GM23248 (cell line): ENCODE measurements around the gene AKR1A1. TPM values are rescaled to one million over a fixed set of nuclear protein-coding genes. Genes with fewer than 3 reads are reported as not detected.

Source experiments
- DNase-seq: peaks from one replicate; pipeline ENCODE4 v3.0.0-alpha.2; 2015
- H2AFZ ChIP-seq: fragments of 200-600 bp; sonication (generic); 2 replicates; pipeline ENCODE4 v1.6.1; 2016; ENCODE audit warnings: antibody characterized with exemption
- H3F3A ChIP-seq: fragments of 200-600 bp; sonication (generic); 2 replicates; pipeline ENCODE4 v1.6.1; 2016; ENCODE audit warnings: mild to moderate bottlenecking, antibody characterized with exemption, mixed run types; ENCODE audit not compliant: insufficient read depth
- H3K27ac ChIP-seq: fragments of 200-600 bp; sonication (generic); 2 replicates; pipeline ENCODE4 v1.5.1; 2016; ENCODE audit warnings: mild to moderate bottlenecking
- H3K27me3 ChIP-seq: fragments of 200-600 bp; sonication (generic); replicated peaks from 2 replicates; pipeline ENCODE4 v1.6.1; 2016; ENCODE audit warnings: mild to moderate bottlenecking; ENCODE audit not compliant: insufficient read depth
- H3K36me3 ChIP-seq: fragments of 200-600 bp; sonication (generic); 2 replicates; pipeline ENCODE4 v1.6.1; 2016; ENCODE audit warnings: low read depth, mild to moderate bottlenecking
- H3K4me1 ChIP-seq: fragments of 200-600 bp; sonication (generic); 2 replicates; pipeline ENCODE4 v1.6.1; 2016; ENCODE audit warnings: mild to moderate bottlenecking; ENCODE audit not compliant: insufficient read depth
- H3K4me2 ChIP-seq: fragments of 200-600 bp; sonication (generic); one replicate; pipeline ENCODE4 v1.6.1; 2016; ENCODE audit warnings: mild to moderate bottlenecking; ENCODE audit not compliant: unreplicated experiment
- H3K4me3 ChIP-seq: fragments of 200-600 bp; sonication (generic); 2 replicates; pipeline ENCODE4 v1.5.1; 2016; ENCODE audit warnings: mild to moderate bottlenecking
- H3K79me2 ChIP-seq: fragments of 200-600 bp; sonication (generic); 2 replicates; pipeline ENCODE4 v1.6.1; 2016; ENCODE audit warnings: mild to moderate bottlenecking; ENCODE audit not compliant: insufficient read depth
- H3K9ac ChIP-seq: fragments of 200-600 bp; sonication (generic); 2 replicates; pipeline ENCODE4 v1.6.1; 2016; ENCODE audit warnings: mild to moderate bottlenecking
- H3K9me2 ChIP-seq: fragments of 200-600 bp; sonication (generic); 2 replicates; pipeline ENCODE4 v1.6.1; 2016; ENCODE audit warnings: mixed run types, mild to moderate bottlenecking, moderate library complexity; ENCODE audit not compliant: insufficient read depth
- H3K9me3 ChIP-seq: fragments of 200-600 bp; sonication (generic); one replicate; pipeline ENCODE4 v1.6.1; 2017; ENCODE audit warnings: low read depth
- H4K20me1 ChIP-seq: fragments of 200-600 bp; sonication (generic); 2 replicates; pipeline ENCODE4 v1.6.0; 2016; ENCODE audit not compliant: insufficient read depth
- EZH2 ChIP-seq: fragments of 200-600 bp; sonication (generic); IDR thresholded peaks from 2 replicates; pipeline ENCODE4 v1.6.1; 2018; ENCODE audit warnings: antibody characterized with exemption, mild to moderate bottlenecking; ENCODE audit not compliant: insufficient read depth, poor library complexity, severe bottlenecking
- EZH2phosphoT487 ChIP-seq: fragments of 200-600 bp; sonication (generic); IDR thresholded peaks from 2 replicates; pipeline ENCODE4 v1.6.1; 2018; ENCODE audit warnings: antibody characterized with exemption, moderate library complexity, mild to moderate bottlenecking, low read depth; ENCODE audit not compliant: insufficient read depth
- WGBS, 2 experiments: methylation state at CpG; one replicate each; pipeline ENCODE4 v1.1.6; 2015 to 2017; ENCODE audit warnings: low lambda C conversion rate in 2 of 2, low coverage in 1 of 2; ENCODE audit errors: missing lambda C conversion rate in 2 of 2; 5-methylcytosine and 5-hydroxymethylcytosine counted together
- in situ Hi-C: fragments of 300-500 bp; cut with MboI; formaldehyde crosslinking; loops from 2 replicates; pipeline ENCODE4 v1.15.0; 2020
- polyA plus RNA-seq: library from polyadenylated mRNA; unstranded; fragments of >200 nt; fragmentation: Nextera tagmentation; extraction: Ambion mirVana; gene quantifications from 2 replicates; pipeline ENCODE4 v1.2.1, GENCODE V29; 2016
- total RNA-seq: library from RNA; depleted of rRNA; stranded (reverse); fragments of >200 nt; shearing (Covaris generic); gene quantifications from 2 replicates; pipeline ENCODE4 v1.2.3, GENCODE V29; 2014

The AKR1A1 gene
- total and polyA plus RNA-seq, 2 experiments from 2014 or later, result 86.9 to 106 TPM

GRCh38 chr1:45583666-45584350, 33.2 kb downstream of the AKR1A1 start, which contains the start of gene NASP:
Gene NASP (plus strand): TSS chr1:45584041. CDS start chr1:45584147, 106 bp downstream.
- H3F3A ChIP-seq, result peaks cover 12% of the 10 kb centered on the region
- H3K9me3 ChIP-seq, result no peaks in the 10 kb centered on the region
- H2AFZ ChIP-seq, result peak within 1 kb of the TSS; percentile 100
- no peaks in the 10 kb centered on the region for H4K20me1 ChIP-seq
- TF ChIP-seq EZH2phosphoT487, result no peak
- TF ChIP-seq EZH2, result no peak
- H3K36me3 ChIP-seq, result no peaks in the 10 kb centered on the region
- H3K9me2 ChIP-seq, result no peaks in the 10 kb centered on the region
- peak within 1 kb of the TSS; percentile 81 for H3K27ac ChIP-seq
- no peaks in the 10 kb centered on the region for H3K27me3 ChIP-seq
- H3K4me1 ChIP-seq, result peaks cover 16% of the 10 kb centered on the region
- 1 to 3% methylated on average over 31 to 38 of the region's 41 CpGs for WGBS, 2 experiments
- peak within 1 kb of the TSS; percentile 98 for H3K4me3 ChIP-seq
- peak within 1 kb of the TSS; percentile 85 for H3K9ac ChIP-seq
- peaks cover 42% of the 10 kb centered on the region for H3K79me2 ChIP-seq
- in situ Hi-C loops, result no loop called here
- peak; percentile 84 for DNase-seq
- peak within 1 kb of the TSS; percentile 97 for H3K4me2 ChIP-seq

- no peaks in the 10 kb centered on the region for H3K9me2 ChIP-seq
- H3K4me1 ChIP-seq, result peaks cover 16% of the 10 kb centered on the region
- WGBS, 2 experiments, result 0 to 1% methylated on average over 25 to 58 of the region's 59 CpGs
- DNase-seq, result peak; percentile 96
- H3K27ac ChIP-seq, result peak overlapping the region; percentile 81
- H3K4me2 ChIP-seq, result peak overlapping the region; percentile 97
- H3F3A ChIP-seq, result peaks cover 12% of the 10 kb centered on the region
- H3K79me2 ChIP-seq, result peaks cover 49% of the 10 kb centered on the region
- H3K36me3 ChIP-seq, result no peaks in the 10 kb centered on the region
- no peaks in the 10 kb centered on the region for H4K20me1 ChIP-seq
- H2AFZ ChIP-seq, result peak overlapping the region; percentile 100
- H3K9me3 ChIP-seq, result no peaks in the 10 kb centered on the region
- H3K9ac ChIP-seq, result peak overlapping the region; percentile 85
- no peaks in the 10 kb centered on the region for H3K27me3 ChIP-seq
- in situ Hi-C loops, result no loop called here
- H3K4me3 ChIP-seq, result peak overlapping the region; percentile 98
- no peak for TF ChIP-seq EZH2
- TF ChIP-seq EZH2phosphoT487, result no peak
These were observed 33.9 kb downstream of the AKR1A1 start for GRCh38 chr1:45584351-45585109.

- Histone ChIP-seq H3K27me3 (no peaks in the 10 kb centered on the region), H3K4me2 (peak overlapping the region; percentile 89), H3K9ac (peak overlapping the region; percentile 85), H4K20me1 (no peaks in the 10 kb centered on the region), H3K4me3 (peak overlapping the region; percentile 98), H3K27ac (peak overlapping the region; percentile 81), H3F3A (peaks cover 12% of the 10 kb centered on the region), H3K36me3 (no peaks in the 10 kb centered on the region), H3K9me3 (no peaks in the 10 kb centered on the region), H3K9me2 (no peaks in the 10 kb centered on the region), H3K79me2 (peaks cover 55% of the 10 kb centered on the region), H2AFZ (peak overlapping the region; percentile 100), H3K4me1 (peaks cover 16% of the 10 kb centered on the region)
- 1 to 3% methylated on average over 5 of the region's 5 CpGs for WGBS, 2 experiments
- DNase-seq, result no peak
- TF ChIP-seq EZH2phosphoT487 (no peak), EZH2 (no peak)
- in situ Hi-C loops, result no loop called here
These were observed 34.4 kb downstream of the AKR1A1 start for GRCh38 chr1:45585110-45585426.

- Histone ChIP-seq H3K27ac (peak overlapping the region; percentile 81), H3K79me2 (peaks cover 60% of the 10 kb centered on the region), H3F3A (peaks cover 12% of the 10 kb centered on the region), H3K4me2 (peak overlapping the region; percentile 89), H3K27me3 (no peaks in the 10 kb centered on the region), H3K9me2 (no peaks in the 10 kb centered on the region), H4K20me1 (no peaks in the 10 kb centered on the region), H3K4me1 (peaks cover 16% of the 10 kb centered on the region), H3K36me3 (no peaks in the 10 kb centered on the region), H2AFZ (peak overlapping the region; percentile 100; the same call in 1 of the 2 replicates), H3K9ac (peak overlapping the region; percentile 85), H3K4me3 (peak overlapping the region; percentile 98), H3K9me3 (no peaks in the 10 kb centered on the region)
- in situ Hi-C loops, result no loop called here
- TF ChIP-seq EZH2, result no peak
- TF ChIP-seq EZH2phosphoT487, result no peak
- DNase-seq, result no peak
- WGBS, 2 experiments, result 36 to 40% methylated on average over 7 of the region's 7 CpGs
These were observed 35.0 kb downstream of the AKR1A1 start for GRCh38 chr1:45585496-45586075.
